Stomach (tissue), 4 donors: ENCODE results near the gene RAP2B.

ENCODE experiments used
- EP300 ChIP-seq: sonication (generic); formaldehyde crosslinking; IDR thresholded peaks from one replicate; pipeline ENCODE4 v1.6.1; 2017; ENCODE audit warnings: antibody characterized with exemption
- POLR2A ChIP-seq, 4 donors: fragments of 450-650 bp; IDR thresholded peaks; one replicate each; pipeline ENCODE4 v1.6.1; 2016; ENCODE audit warnings: antibody characterized with exemption in 4 of 4, control low read depth in 2 of 4, mild to moderate bottlenecking in 1 of 4, moderate library complexity in 1 of 4
- POLR2AphosphoS5 ChIP-seq, 3 donors: sonication (generic); formaldehyde crosslinking; IDR thresholded peaks; one replicate each; pipeline ENCODE4 v1.6.1; 2016; ENCODE audit warnings: antibody characterized with exemption in 3 of 3
- TF ChIP-seq, protein P1 (sequence below), 7 experiments: fragments of 450-650 bp in 4 of 7; fragments of 200-600 bp in 3 of 7; sonication (generic) in 3 of 7; IDR thresholded peaks; one replicate each; pipeline ENCODE4 v1.5.1; 2016 to 2019; ENCODE audit warnings: antibody characterized with exemption in 7 of 7, control low read depth in 2 of 7, mild to moderate bottlenecking in 1 of 7

- TF ChIP-seq, protein P1, sequence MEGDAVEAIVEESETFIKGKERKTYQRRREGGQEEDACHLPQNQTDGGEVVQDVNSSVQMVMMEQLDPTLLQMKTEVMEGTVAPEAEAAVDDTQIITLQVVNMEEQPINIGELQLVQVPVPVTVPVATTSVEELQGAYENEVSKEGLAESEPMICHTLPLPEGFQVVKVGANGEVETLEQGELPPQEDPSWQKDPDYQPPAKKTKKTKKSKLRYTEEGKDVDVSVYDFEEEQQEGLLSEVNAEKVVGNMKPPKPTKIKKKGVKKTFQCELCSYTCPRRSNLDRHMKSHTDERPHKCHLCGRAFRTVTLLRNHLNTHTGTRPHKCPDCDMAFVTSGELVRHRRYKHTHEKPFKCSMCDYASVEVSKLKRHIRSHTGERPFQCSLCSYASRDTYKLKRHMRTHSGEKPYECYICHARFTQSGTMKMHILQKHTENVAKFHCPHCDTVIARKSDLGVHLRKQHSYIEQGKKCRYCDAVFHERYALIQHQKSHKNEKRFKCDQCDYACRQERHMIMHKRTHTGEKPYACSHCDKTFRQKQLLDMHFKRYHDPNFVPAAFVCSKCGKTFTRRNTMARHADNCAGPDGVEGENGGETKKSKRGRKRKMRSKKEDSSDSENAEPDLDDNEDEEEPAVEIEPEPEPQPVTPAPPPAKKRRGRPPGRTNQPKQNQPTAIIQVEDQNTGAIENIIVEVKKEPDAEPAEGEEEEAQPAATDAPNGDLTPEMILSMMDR (IDR thresholded peaks at IDR 0.05): no peak
- no peak for TF ChIP-seq POLR2A (IDR thresholded peaks at IDR 0.05)
- TF ChIP-seq POLR2AphosphoS5 (IDR thresholded peaks at IDR 0.05): no peak
- no peak for TF ChIP-seq EP300
Observed at GRCh38 chr3:153172796-153173757, 11.1 kb downstream of the RAP2B start.
